Ectodermal cell (in vitro differentiated cells): ENCODE data around the gene PAXX.
A peak's percentile ranks its signal among the peaks of the same experiment; 100 is the strongest.

Source experiments
- H3K27ac ChIP-seq: 2 replicates; pipeline ENCODE4 v1.7.0; 2013; ENCODE audit warnings: mild to moderate bottlenecking, low read depth, low read length; ENCODE audit not compliant: insufficient read depth, poor library complexity, severe bottlenecking
- H3K27me3 ChIP-seq: 2 replicates; pipeline ENCODE4 v1.7.0; 2013; ENCODE audit warnings: mild to moderate bottlenecking, low read length; ENCODE audit not compliant: insufficient read depth, control insufficient read depth, poor library complexity, severe bottlenecking
- H3K36me3 ChIP-seq: one replicate; pipeline ENCODE4 v1.7.0; 2013; ENCODE audit warnings: low read length; ENCODE audit not compliant: control insufficient read depth, insufficient read depth
- H3K4me1 ChIP-seq: one replicate; pipeline ENCODE4 v1.7.0; 2013; ENCODE audit warnings: low read length; ENCODE audit not compliant: control insufficient read depth, insufficient read depth
- H3K4me3 ChIP-seq: 2 replicates; pipeline ENCODE4 v1.7.0; 2013; ENCODE audit warnings: low read depth, low read length, control low read depth; ENCODE audit not compliant: insufficient read depth
- H3K9me3 ChIP-seq: 2 replicates; pipeline ENCODE4 v1.7.0; 2013; ENCODE audit warnings: mild to moderate bottlenecking, low read length, moderate library complexity; ENCODE audit not compliant: control insufficient read depth
- WGBS, 2 experiments: methylation state at CpG; one replicate each; pipeline ENCODE4 v1.1.7; 2013; ENCODE audit warnings: missing lambda C conversion rate in 2 of 2; 5-methylcytosine and 5-hydroxymethylcytosine counted together

The PAXX gene

DNA sequence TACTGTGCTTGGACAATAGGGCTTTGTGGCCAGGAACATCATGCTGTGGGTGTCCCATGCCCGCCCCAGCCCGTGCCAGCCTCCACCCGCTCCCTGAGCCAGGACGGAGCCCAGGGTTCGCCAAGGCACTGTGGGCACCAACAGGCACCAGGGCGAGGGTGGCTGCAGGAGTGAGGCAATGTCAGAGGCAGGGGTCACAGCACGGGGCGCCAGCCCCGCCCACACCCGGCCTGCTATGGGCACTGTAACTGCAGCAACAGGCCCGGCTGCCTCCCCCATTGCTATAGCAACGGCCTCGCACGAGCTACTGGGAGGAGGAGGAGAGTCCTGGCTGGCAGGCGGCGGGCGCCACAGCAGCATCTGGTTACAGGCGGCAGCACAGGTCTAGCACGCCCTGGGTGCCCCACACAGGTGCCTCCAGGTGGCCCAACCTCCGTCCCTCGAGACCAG is 33.3 kb downstream of the PAXX start:
- Histone ChIP-seq H3K27ac (no peak overlapping the region), H3K9me3 (no peaks in the 10 kb centered on the region), H3K36me3 (no peaks in the 10 kb centered on the region), H3K27me3 (peaks cover 19% of the 10 kb centered on the region), H3K4me3 (no peak overlapping the region), H3K4me1 (peaks cover 48% of the 10 kb centered on the region)
- 76 to 77% methylated on average over 21 of the region's 21 CpGs for WGBS, 2 experiments

GRCh38 chr9:137026384-137026783 is 34.2 kb downstream of the PAXX start:
- WGBS, 2 experiments: 91 to 92% methylated on average over 2 of the region's 2 CpGs
- H3K9me3 ChIP-seq: no peaks in the 10 kb centered on the region
- H3K27me3 ChIP-seq: peaks cover 19% of the 10 kb centered on the region
- H3K27ac ChIP-seq: no peak overlapping the region
- H3K4me1 ChIP-seq: peaks cover 48% of the 10 kb centered on the region
- no peak overlapping the region for H3K4me3 ChIP-seq
- H3K36me3 ChIP-seq: no peaks in the 10 kb centered on the region

GRCh38 chr9:137026828-137027227 is 34.6 kb downstream of the PAXX start:
- peaks cover 48% of the 10 kb centered on the region for H3K4me1 ChIP-seq
- 95 to 97% methylated on average over 4 of the region's 4 CpGs for WGBS, 2 experiments
- no peaks in the 10 kb centered on the region for H3K9me3 ChIP-seq
- no peaks in the 10 kb centered on the region for H3K36me3 ChIP-seq
- peaks cover 19% of the 10 kb centered on the region for H3K27me3 ChIP-seq
- no peak overlapping the region for H3K27ac ChIP-seq
- no peak overlapping the region for H3K4me3 ChIP-seq

DNA sequence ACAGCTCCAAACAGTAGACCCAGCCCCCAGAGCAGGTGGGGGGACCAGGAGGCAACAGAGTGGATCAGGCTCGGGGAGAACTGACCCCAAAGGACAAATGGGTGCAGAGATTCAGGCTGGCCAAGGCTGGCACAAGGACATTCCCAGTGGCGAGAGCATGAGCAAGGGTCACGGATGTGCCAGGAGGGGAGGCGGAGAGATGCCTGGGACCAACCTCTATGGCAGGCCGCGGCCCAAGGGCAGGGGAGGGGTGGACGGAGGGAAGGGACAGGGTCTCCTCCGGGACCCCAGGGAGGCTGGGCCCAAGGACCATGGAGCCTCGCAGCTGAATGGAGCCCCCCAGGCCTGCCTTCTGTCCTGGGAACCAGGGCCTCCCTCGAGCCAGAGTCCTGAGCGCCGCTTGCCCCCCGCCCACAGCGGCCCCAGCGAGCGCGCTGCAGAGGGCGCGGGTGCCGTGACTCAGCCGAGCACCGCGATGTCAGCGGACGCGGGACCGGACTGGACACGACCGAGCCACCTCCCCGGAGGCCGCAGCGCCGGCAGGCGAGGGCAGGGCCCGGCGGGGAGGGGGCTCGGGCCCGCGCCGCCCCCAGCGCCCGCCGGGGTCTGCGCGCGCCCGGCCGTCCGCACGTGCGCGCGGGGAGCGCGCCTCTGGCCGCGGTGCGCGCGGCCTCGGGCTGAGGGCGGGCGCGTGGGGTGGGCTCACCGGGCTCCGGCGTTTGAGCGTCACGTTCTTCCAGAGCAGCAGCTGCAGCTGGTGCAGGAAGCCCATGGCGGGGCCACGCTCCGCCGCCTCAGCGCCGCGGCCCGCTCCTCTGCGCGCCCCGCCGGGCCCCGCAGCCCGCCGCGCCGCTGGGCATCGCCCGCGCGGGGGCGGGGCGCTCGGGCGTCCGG is 35.4 kb downstream of the PAXX start, which contains the start of gene ABCA2:
ABCA2 (minus strand) TSS at position 869 of the 894 bp plus-strand sequence; CDS start at position 772, 97 bp downstream.
- Histone ChIP-seq H3K27me3 (peaks cover 19% of the 10 kb centered on the region), H3K4me1 (peaks cover 48% of the 10 kb centered on the region), H3K36me3 (no peaks in the 10 kb centered on the region), H3K4me3 (peak within 1 kb of the TSS; percentile 56), H3K9me3 (no peaks in the 10 kb centered on the region), H3K27ac (no peak within 1 kb of the TSS)
- 5% methylated on average over 95 of the region's 95 CpGs for WGBS, 2 experiments

GRCh38 chr9:137028263-137029057 is 36.2 kb downstream of the PAXX start:
- H3K4me3 ChIP-seq: peak overlapping the region; percentile 56
- no peaks in the 10 kb centered on the region for H3K9me3 ChIP-seq
- H3K27ac ChIP-seq: no peak overlapping the region
- 4% methylated on average over 98 of the region's 98 CpGs for WGBS, 2 experiments
- H3K4me1 ChIP-seq: peaks cover 41% of the 10 kb centered on the region
- H3K27me3 ChIP-seq: peaks cover 19% of the 10 kb centered on the region
- H3K36me3 ChIP-seq: no peaks in the 10 kb centered on the region

DNA sequence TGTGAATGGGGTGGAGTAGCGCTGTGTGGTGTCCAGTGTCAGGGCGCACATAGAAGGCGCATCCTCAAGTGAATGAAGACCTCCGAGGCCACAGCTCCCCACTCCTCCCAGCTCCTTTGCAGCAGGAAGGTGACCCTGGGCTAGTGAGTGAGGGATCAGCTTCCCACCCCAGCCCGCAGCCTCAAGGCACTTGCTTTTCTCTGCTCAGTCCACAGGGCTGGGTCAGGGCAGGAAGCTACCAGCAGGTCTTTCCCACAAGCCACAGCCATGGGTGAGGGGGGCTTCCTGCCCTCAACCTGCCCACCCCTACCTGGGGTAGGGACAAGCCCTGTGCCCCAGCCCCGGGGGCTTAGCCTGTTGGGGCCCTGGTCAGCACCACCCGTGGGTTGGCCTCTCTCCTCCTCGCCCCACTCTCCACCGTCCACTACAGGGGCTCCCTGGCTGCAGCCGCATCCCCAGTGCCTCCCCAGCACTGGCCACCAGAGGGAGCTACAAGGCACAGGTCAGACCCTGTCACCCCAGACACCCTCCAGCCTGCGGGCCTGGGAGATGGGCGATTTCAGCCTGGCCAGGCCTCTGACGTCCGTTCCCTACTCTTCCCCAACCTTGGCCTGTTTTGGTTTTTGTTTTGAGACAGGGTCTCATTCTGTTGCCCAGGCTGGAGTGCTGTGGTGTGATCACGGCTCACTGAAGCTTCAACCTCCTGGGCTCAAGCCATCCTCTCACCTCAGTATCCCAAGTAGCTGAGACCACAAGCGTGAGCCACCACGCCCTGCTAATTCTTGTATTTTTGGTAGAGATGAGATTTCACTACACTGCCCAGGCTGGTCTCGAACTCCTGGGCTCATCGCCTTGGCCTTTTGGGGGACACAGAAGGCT is 37.1 kb downstream of the PAXX start:
- Histone ChIP-seq H3K27me3 (peaks cover 19% of the 10 kb centered on the region), H3K4me3 (peak overlapping the region; percentile 56), H3K36me3 (no peaks in the 10 kb centered on the region), H3K4me1 (peaks cover 32% of the 10 kb centered on the region), H3K9me3 (no peaks in the 10 kb centered on the region), H3K27ac (no peak overlapping the region)
- WGBS, 2 experiments: 46 to 47% methylated on average over 19 of the region's 19 CpGs

GRCh38 chr9:137030006-137030405 is 37.8 kb downstream of the PAXX start:
- H3K27ac ChIP-seq: no peak overlapping the region
- H3K9me3 ChIP-seq: no peaks in the 10 kb centered on the region
- no peaks in the 10 kb centered on the region for H3K36me3 ChIP-seq
- 91 to 93% methylated on average over 15 of the region's 15 CpGs for WGBS, 2 experiments
- peaks cover 30% of the 10 kb centered on the region for H3K4me1 ChIP-seq
- peaks cover 24% of the 10 kb centered on the region for H3K27me3 ChIP-seq
- H3K4me3 ChIP-seq: no peak overlapping the region

GRCh38 chr9:137030538-137031527 is 38.6 kb downstream of the PAXX start:
- H3K4me3 ChIP-seq: no peak overlapping the region
- peaks cover 22% of the 10 kb centered on the region for H3K4me1 ChIP-seq
- WGBS, 2 experiments: 95% methylated on average over 65 of the region's 65 CpGs
- no peaks in the 10 kb centered on the region for H3K9me3 ChIP-seq
- no peak overlapping the region for H3K27ac ChIP-seq
- H3K27me3 ChIP-seq: peaks cover 24% of the 10 kb centered on the region
- H3K36me3 ChIP-seq: no peaks in the 10 kb centered on the region
